ENCODE data around the gene FLYWCH1.

Gene FLYWCH1

GRCh38 chr16:2986623-2987188, 75.0 kb downstream of the FLYWCH1 start:
- H3K4me3 ChIP-seq (ENCODE audit: low read depth, low read length) = no peak overlapping the region
- no peak for DNase-seq (ENCODE audit: low read depth)
- TF ChIP-seq MYC (IDR thresholded peaks at IDR 0.05; ENCODE audit: low read depth, low read length) = no peak
- TF ChIP-seq, protein P1, sequence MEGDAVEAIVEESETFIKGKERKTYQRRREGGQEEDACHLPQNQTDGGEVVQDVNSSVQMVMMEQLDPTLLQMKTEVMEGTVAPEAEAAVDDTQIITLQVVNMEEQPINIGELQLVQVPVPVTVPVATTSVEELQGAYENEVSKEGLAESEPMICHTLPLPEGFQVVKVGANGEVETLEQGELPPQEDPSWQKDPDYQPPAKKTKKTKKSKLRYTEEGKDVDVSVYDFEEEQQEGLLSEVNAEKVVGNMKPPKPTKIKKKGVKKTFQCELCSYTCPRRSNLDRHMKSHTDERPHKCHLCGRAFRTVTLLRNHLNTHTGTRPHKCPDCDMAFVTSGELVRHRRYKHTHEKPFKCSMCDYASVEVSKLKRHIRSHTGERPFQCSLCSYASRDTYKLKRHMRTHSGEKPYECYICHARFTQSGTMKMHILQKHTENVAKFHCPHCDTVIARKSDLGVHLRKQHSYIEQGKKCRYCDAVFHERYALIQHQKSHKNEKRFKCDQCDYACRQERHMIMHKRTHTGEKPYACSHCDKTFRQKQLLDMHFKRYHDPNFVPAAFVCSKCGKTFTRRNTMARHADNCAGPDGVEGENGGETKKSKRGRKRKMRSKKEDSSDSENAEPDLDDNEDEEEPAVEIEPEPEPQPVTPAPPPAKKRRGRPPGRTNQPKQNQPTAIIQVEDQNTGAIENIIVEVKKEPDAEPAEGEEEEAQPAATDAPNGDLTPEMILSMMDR (IDR thresholded peaks at IDR 0.05; ENCODE audit: low read depth, low read length) = no peak
- no peak for TF ChIP-seq MAX (IDR thresholded peaks at IDR 0.05; ENCODE audit: low read depth, low read length)
- TF ChIP-seq POLR2A (IDR thresholded peaks at IDR 0.05; ENCODE audit: extremely low read depth, insufficient read length) = no peak

DNA sequence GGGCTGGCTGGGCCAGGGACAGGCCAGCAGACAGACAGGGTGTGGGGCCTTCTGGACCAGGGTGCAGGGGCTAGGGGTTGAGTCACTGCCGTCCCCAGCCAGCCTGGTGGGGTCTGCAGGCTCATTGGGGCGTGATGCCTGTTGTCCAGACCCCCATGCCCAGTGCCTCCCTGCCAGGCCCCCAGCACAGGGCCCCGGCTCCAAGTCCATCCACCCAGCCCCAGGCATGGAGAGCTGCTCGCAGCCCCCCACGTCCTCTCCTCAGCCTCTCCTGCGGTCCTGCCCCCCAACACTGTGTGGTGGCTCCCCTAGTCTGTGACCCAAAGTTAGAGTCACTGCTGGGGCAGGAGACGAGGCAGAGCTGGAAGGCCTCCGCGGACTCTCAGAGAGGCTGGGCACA, 75.6 kb downstream of the FLYWCH1 start:
- TF ChIP-seq POLR2A (IDR thresholded peaks at IDR 0.05; ENCODE audit: extremely low read depth, insufficient read length) = no peak
- no peak for TF ChIP-seq MAX (IDR thresholded peaks at IDR 0.05; ENCODE audit: low read depth, low read length)
- DNase-seq (ENCODE audit: low read depth) = no peak
- no peak overlapping the region for H3K4me3 ChIP-seq (ENCODE audit: low read depth, low read length)

DNA sequence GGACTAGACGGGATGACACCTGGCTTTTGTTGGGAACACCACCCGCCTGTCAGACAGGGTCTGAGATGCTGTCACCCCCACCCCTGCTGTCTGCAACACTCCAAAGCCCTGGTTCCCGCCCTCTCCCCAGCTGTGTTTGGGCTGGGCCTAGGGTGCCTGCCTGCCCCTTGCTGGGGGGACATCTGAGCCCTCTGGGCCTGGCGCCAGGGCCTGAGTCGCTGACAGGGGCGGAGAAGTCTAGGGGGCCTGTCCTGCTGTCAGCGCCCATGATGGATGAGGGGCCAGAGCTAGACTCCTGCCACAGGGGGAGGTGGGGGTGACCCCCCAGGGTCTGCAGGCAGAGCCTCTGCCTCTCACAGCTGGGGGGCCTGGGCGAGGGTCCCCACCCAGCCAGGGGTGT, 76.1 kb downstream of the FLYWCH1 start:
- DNase-seq (ENCODE audit: low read depth) = no peak
- H3K4me3 ChIP-seq (ENCODE audit: low read depth, low read length) = no peak overlapping the region
- TF ChIP-seq POLR2A (IDR thresholded peaks at IDR 0.05; ENCODE audit: extremely low read depth, insufficient read length) (no peak), MAX (IDR thresholded peaks at IDR 0.05; ENCODE audit: low read depth, low read length) (no peak), MYC (IDR thresholded peaks at IDR 0.05; ENCODE audit: low read depth, low read length) (no peak)
- TF ChIP-seq, protein P1 (IDR thresholded peaks at IDR 0.05; ENCODE audit: low read depth, low read length) = no peak

- no peak for DNase-seq (ENCODE audit: low read depth)
- TF ChIP-seq POLR2A (IDR thresholded peaks at IDR 0.05; ENCODE audit: extremely low read depth, insufficient read length) = no peak
- no peak for TF ChIP-seq MAX (IDR thresholded peaks at IDR 0.05; ENCODE audit: low read depth, low read length)
- TF ChIP-seq MYC (IDR thresholded peaks at IDR 0.05; ENCODE audit: low read depth, low read length) = no peak
- TF ChIP-seq, protein P1 (IDR thresholded peaks at IDR 0.05; ENCODE audit: low read depth, low read length) = no peak
- no peak overlapping the region for H3K4me3 ChIP-seq (ENCODE audit: low read depth, low read length)
Measured at GRCh38 chr16:2988590-2989099, 76.9 kb downstream of the FLYWCH1 start.

- DNase-seq (ENCODE audit: low read depth) = no peak
- TF ChIP-seq MAX (IDR thresholded peaks at IDR 0.05; ENCODE audit: low read depth, low read length) (no peak), MYC (IDR thresholded peaks at IDR 0.05; ENCODE audit: low read depth, low read length) (no peak)
- TF ChIP-seq, protein P1 (IDR thresholded peaks at IDR 0.05; ENCODE audit: low read depth, low read length) = no peak
- no peak overlapping the region for H3K4me3 ChIP-seq (ENCODE audit: low read depth, low read length)
Measured at GRCh38 chr16:2990891-2991290, 79.2 kb downstream of the FLYWCH1 start.

- DNase-seq (ENCODE audit: low read depth) = no peak
- TF ChIP-seq MYC (IDR thresholded peaks at IDR 0.05; ENCODE audit: low read depth, low read length) (no peak), MAX (IDR thresholded peaks at IDR 0.05; ENCODE audit: low read depth, low read length) (no peak), POLR2A (IDR thresholded peaks at IDR 0.05; ENCODE audit: extremely low read depth, insufficient read length) (no peak)
- TF ChIP-seq, protein P1 (IDR thresholded peaks at IDR 0.05; ENCODE audit: low read depth, low read length) = no peak
- no peak overlapping the region for H3K4me3 ChIP-seq (ENCODE audit: low read depth, low read length)
Measured at GRCh38 chr16:2991566-2992261, 80.0 kb downstream of the FLYWCH1 start.

Data from NB4 (cell line).